WTC11 (cell line): ENCODE results near the gene EIF4E1B. TPM values are rescaled to one million over a fixed set of nuclear protein-coding genes. Genes with fewer than 3 reads are reported as not detected.
A peak's percentile ranks its signal among the peaks of the same experiment; 100 is the strongest.

ENCODE experiments used
- ATAC-seq: fragments of 200-7000 bp; cut with Tn5 transposase; 2 replicates; pipeline ENCODE4 v1.10.0; 2021; ENCODE audit warnings: mild to moderate bottlenecking, moderate library complexity
- CTCF ChIA-PET: fragments of 300-600 bp; sonication (Branson Sonifier 250); formaldehyde crosslinking; loops from one replicate; lab custom pipeline; 2021; ENCODE audit warnings: antibody characterized with exemption; lab: Charles Lee
- POLR2A ChIA-PET: fragments of 350-600 bp; sonication (Branson Sonifier 250); formaldehyde crosslinking; loops from one replicate; lab custom pipeline; 2021; ENCODE audit warnings: antibody characterized with exemption; lab: Charles Lee
- DNase-seq: peaks from one replicate; pipeline ENCODE4 v3.0.0; 2021; ENCODE audit warnings: low spot score
- H3K27ac Mint-ChIP-seq: 2 replicates; pipeline ENCODE4 v1.8.0; 2021; ENCODE audit warnings: mixed read lengths
- H3K27me3 Mint-ChIP-seq: 2 replicates; pipeline ENCODE4 v1.8.0; 2021; ENCODE audit warnings: low read depth, mild to moderate bottlenecking, moderate library complexity, mixed read lengths
- H3K36me3 Mint-ChIP-seq: 2 replicates; pipeline ENCODE4 v1.8.0; 2021; ENCODE audit warnings: mixed read lengths
- H3K4me1 Mint-ChIP-seq: 2 replicates; pipeline ENCODE4 v1.8.0; 2022; ENCODE audit warnings: mixed read lengths
- H3K4me3 Mint-ChIP-seq: 2 replicates; pipeline ENCODE4 v1.8.0; 2021; ENCODE audit warnings: mild to moderate bottlenecking, moderate library complexity, mixed read lengths
- H3K9me3 Mint-ChIP-seq: 2 replicates; pipeline ENCODE4 v1.8.0; 2021; ENCODE audit warnings: mixed read lengths
- AFF4 ChIP-seq: sonication (generic); formaldehyde crosslinking; IDR thresholded peaks from 2 replicates; pipeline ENCODE4 v1.8.1; 2023; ENCODE audit warnings: mild to moderate bottlenecking, missing genetic modification reagents, borderline replicate concordance
- ATF1 ChIP-seq: sonication (generic); formaldehyde crosslinking; IDR thresholded peaks from 2 replicates; pipeline ENCODE4 v1.8.1; 2023; ENCODE audit warnings: mild to moderate bottlenecking, moderate library complexity, missing genetic modification reagents
- ATF2 ChIP-seq: sonication (generic); formaldehyde crosslinking; IDR thresholded peaks from 2 replicates; pipeline ENCODE4 v1.8.1; 2022; ENCODE audit warnings: low read depth, missing genetic modification reagents, borderline replicate concordance
- ATF6 ChIP-seq: sonication (generic); formaldehyde crosslinking; IDR thresholded peaks from 2 replicates; pipeline ENCODE4 v1.8.1; 2023; ENCODE audit warnings: mild to moderate bottlenecking, missing genetic modification reagents
- CDX4 ChIP-seq: fragments of 250-450 bp; sonication (Bioruptor Pico); IDR thresholded peaks from 2 replicates; pipeline ENCODE4 v1.9.0; 2021; ENCODE audit warnings: moderate library complexity, mild to moderate bottlenecking, inconsistent platforms, borderline replicate concordance
- CTCF ChIP-seq: fragments of 200-600 bp; IDR thresholded peaks from 2 replicates; pipeline ENCODE4 v1.8.0; 2022; ENCODE audit warnings: antibody characterized with exemption
- ERG ChIP-seq: fragments of 250-450 bp; sonication (Bioruptor Pico); IDR thresholded peaks from 2 replicates; pipeline ENCODE4 v1.8.0; 2021; ENCODE audit warnings: mild to moderate bottlenecking
- HMGA2 ChIP-seq: fragments of 250-450 bp; sonication (Bioruptor Pico); IDR thresholded peaks from 2 replicates; pipeline ENCODE4 v1.4.0; 2021; ENCODE audit warnings: mild to moderate bottlenecking, moderate library complexity
- HMGXB4 ChIP-seq: sonication (generic); formaldehyde crosslinking; IDR thresholded peaks from 2 replicates; pipeline ENCODE4 v1.8.1; 2023; ENCODE audit warnings: mild to moderate bottlenecking, moderate library complexity, missing genetic modification reagents
- IRF2 ChIP-seq: sonication (generic); formaldehyde crosslinking; IDR thresholded peaks from 2 replicates; pipeline ENCODE4 v1.8.0; 2022; ENCODE audit warnings: low read depth, missing genetic modification reagents, borderline replicate concordance
- JAZF1 ChIP-seq: fragments of 250-450 bp; sonication (Bioruptor Pico); IDR thresholded peaks from 2 replicates; pipeline ENCODE4 v1.9.0; 2021; ENCODE audit warnings: moderate library complexity, mild to moderate bottlenecking, inconsistent platforms
- MYBL2 ChIP-seq: sonication (generic); formaldehyde crosslinking; IDR thresholded peaks from 2 replicates; pipeline ENCODE4 v1.8.1; 2023; ENCODE audit warnings: mild to moderate bottlenecking, moderate library complexity, missing genetic modification reagents
- NFE2L1 ChIP-seq: sonication (generic); formaldehyde crosslinking; IDR thresholded peaks from 2 replicates; pipeline ENCODE4 v1.8.1; 2023; ENCODE audit warnings: missing genetic modification reagents
- NFYB ChIP-seq: sonication (generic); formaldehyde crosslinking; conservative IDR thresholded peaks from 2 replicates; pipeline ENCODE4 v1.8.0; 2022; ENCODE audit warnings: low read depth, missing genetic modification reagents
- SMAD3 ChIP-seq: sonication (generic); formaldehyde crosslinking; IDR thresholded peaks from 2 replicates; pipeline ENCODE4 v1.8.0; 2022; ENCODE audit warnings: missing genetic modification reagents, mild to moderate bottlenecking, borderline replicate concordance
- TCF7 ChIP-seq: sonication (generic); formaldehyde crosslinking; IDR thresholded peaks from 2 replicates; pipeline ENCODE4 v1.8.0; 2022; ENCODE audit warnings: mild to moderate bottlenecking, low read depth, missing genetic modification reagents, moderate library complexity
- TEAD1 ChIP-seq: sonication (generic); formaldehyde crosslinking; IDR thresholded peaks from 2 replicates; pipeline ENCODE4 v1.8.0; 2022; ENCODE audit warnings: mild to moderate bottlenecking, missing genetic modification reagents
- ZNF263 ChIP-seq: sonication (generic); formaldehyde crosslinking; IDR thresholded peaks from 2 replicates; pipeline ENCODE4 v1.8.1; 2022; ENCODE audit warnings: low read depth, mild to moderate bottlenecking, moderate library complexity, missing genetic modification reagents
- ZNF317 ChIP-seq: sonication (generic); formaldehyde crosslinking; IDR thresholded peaks from 2 replicates; pipeline ENCODE4 v1.8.1; 2023; ENCODE audit warnings: low read depth, mild to moderate bottlenecking, moderate library complexity, missing genetic modification reagents, borderline replicate concordance
- ZNF423 ChIP-seq: fragments of 250-450 bp; sonication (Bioruptor Pico); IDR thresholded peaks from 2 replicates; pipeline ENCODE4 v2.1.2; 2022; ENCODE audit warnings: mild to moderate bottlenecking, moderate library complexity
- ZNF512 ChIP-seq: sonication (generic); formaldehyde crosslinking; IDR thresholded peaks from 2 replicates; pipeline ENCODE4 v1.8.1; 2022; ENCODE audit warnings: missing genetic modification reagents, borderline replicate concordance
- total RNA-seq: library from RNA; stranded (reverse); gene quantifications from 3 replicates; pipeline ENCODE4 v1.2.3, GENCODE V29; 2021

Gene EIF4E1B
- total RNA-seq, 1 experiment from 2014 or later: 0.74 TPM

GRCh38 chr5:176660860-176661641 is 30.6 kb downstream of the EIF4E1B start:
- DNase-seq: peak; percentile 89
- no peaks in the 10 kb centered on the region for H3K36me3 Mint-ChIP-seq
- ATAC-seq: peak; percentile 83
- ChIA-PET CTCF (interaction anchor here (0.5 to 6.2 kb wide), 134 partner anchors 9 to 794 kb away, joined by 3 to 233 read pairs (median 6); partner anchors contain the start of genes EIF4E1B, FGFR4, HK3 and RNF44), POLR2A (interaction anchor here (0.6 to 1.4 kb wide), 7 partner anchors 14 to 238 kb away, joined by 3 to 5 read pairs (median 3); partner anchors contain the start of genes HK3 and TSPAN17)
- H3K27ac Mint-ChIP-seq: no peak overlapping the region
- no peak overlapping the region for H3K4me3 Mint-ChIP-seq
- peaks cover 11% of the 10 kb centered on the region for H3K4me1 Mint-ChIP-seq
- no peaks in the 10 kb centered on the region for H3K9me3 Mint-ChIP-seq
- no peaks in the 10 kb centered on the region for H3K27me3 Mint-ChIP-seq
- no peak for TF ChIP-seq ATF2
- no peak for TF ChIP-seq SMAD3
- no peak for TF ChIP-seq TEAD1 (CRISPR knock-in tag)
- no peak for TF ChIP-seq CDX4 (CRISPR knock-in tag)
- no peak for TF ChIP-seq HMGA2 (CRISPR knock-in tag)
- TF ChIP-seq HMGXB4 (CRISPR knock-in tag): peak; percentile 65; the same call in 1 of the 2 replicates
- TF ChIP-seq ATF1 (CRISPR knock-in tag): no peak
- no peak for TF ChIP-seq ATF6 (CRISPR knock-in tag)
- no peak for TF ChIP-seq ZNF512 (CRISPR knock-in tag)
- peak; percentile 50; the same call in 1 of the 2 replicates for TF ChIP-seq NFE2L1
- no peak for TF ChIP-seq ZNF263 (CRISPR knock-in tag)
- TF ChIP-seq ZNF423: no peak
- TF ChIP-seq AFF4 (CRISPR knock-in tag): no peak
- TF ChIP-seq ERG (CRISPR knock-in tag): no peak
- peak; percentile 98 for TF ChIP-seq CTCF
- TF ChIP-seq JAZF1 (CRISPR knock-in tag): no peak
- TF ChIP-seq TCF7 (CRISPR knock-in tag): no peak
- TF ChIP-seq IRF2 (CRISPR knock-in tag): no peak
- TF ChIP-seq ZNF317 (CRISPR knock-in tag): no peak
- TF ChIP-seq NFYB (CRISPR knock-in tag): no peak
- TF ChIP-seq MYBL2 (CRISPR knock-in tag): peak; percentile 27; the same call in 1 of the 2 replicates
